MM.1S (cell line): ENCODE data around the gene ERI3.
A peak's percentile ranks its signal among the peaks of the same experiment; 100 is the strongest.

Source experiments
- DNase-seq: peaks from one replicate; pipeline ENCODE4 v3.0.0-alpha.2; 2015
- H2AFZ ChIP-seq: fragments of 300-600 bp; sonication (generic); 2 replicates; pipeline ENCODE4 v1.6.0; 2016; ENCODE audit warnings: antibody characterized with exemption, low read length
- H3F3A ChIP-seq: fragments of 300-600 bp; sonication (generic); 2 replicates; pipeline ENCODE4 v1.6.1; 2016; ENCODE audit warnings: mild to moderate bottlenecking, antibody characterized with exemption, low read length, moderate library complexity, mixed read lengths; ENCODE audit not compliant: insufficient read depth
- H3K27ac ChIP-seq: fragments of 300-600 bp; sonication (generic); 2 replicates; pipeline ENCODE4 v1.5.1; 2016; ENCODE audit warnings: mild to moderate bottlenecking, low read length
- H3K27me3 ChIP-seq: fragments of 300-600 bp; sonication (generic); replicated peaks from 2 replicates; pipeline ENCODE4 v1.6.0; 2016; ENCODE audit warnings: low read length; ENCODE audit not compliant: insufficient read depth
- H3K36me3 ChIP-seq: fragments of 300-600 bp; sonication (generic); replicated peaks from 2 replicates; pipeline ENCODE4 v1.6.1; 2016; ENCODE audit warnings: mild to moderate bottlenecking, low read length, mixed read lengths; ENCODE audit not compliant: insufficient read depth
- H3K4me1 ChIP-seq: fragments of 300-600 bp; sonication (generic); 2 replicates; pipeline ENCODE4 v1.6.1; 2016; ENCODE audit warnings: low read length, mixed read lengths
- H3K4me2 ChIP-seq: fragments of 300-600 bp; sonication (generic); 2 replicates; pipeline ENCODE4 v1.6.0; 2016; ENCODE audit warnings: low read depth, low read length
- H3K4me3 ChIP-seq: fragments of 300-600 bp; sonication (generic); 2 replicates; pipeline ENCODE4 v1.5.1; 2016; ENCODE audit warnings: low read length, mixed read lengths
- H3K79me2 ChIP-seq: fragments of 300-600 bp; sonication (generic); 2 replicates; pipeline ENCODE4 v1.6.1; 2016; ENCODE audit warnings: mixed run types, low read length, mixed read lengths
- H3K9ac ChIP-seq: fragments of 300-600 bp; sonication (generic); 2 replicates; pipeline ENCODE4 v1.6.1; 2016; ENCODE audit warnings: low read length, mixed read lengths
- H3K9me2 ChIP-seq: fragments of 300-600 bp; sonication (generic); replicated peaks from 2 replicates; pipeline ENCODE4 v1.6.1; 2016; ENCODE audit warnings: mild to moderate bottlenecking, low read length, mixed read lengths; ENCODE audit not compliant: insufficient read depth
- H3K9me3 ChIP-seq: fragments of 300-600 bp; sonication (generic); replicated peaks from 2 replicates; pipeline ENCODE4 v1.6.1; 2016; ENCODE audit warnings: mild to moderate bottlenecking, low read length, mixed read lengths; ENCODE audit not compliant: insufficient read depth
- H4K20me1 ChIP-seq: fragments of 300-600 bp; sonication (generic); 2 replicates; pipeline ENCODE4 v1.6.1; 2016; ENCODE audit warnings: mild to moderate bottlenecking, low read length, moderate library complexity, mixed read lengths; ENCODE audit not compliant: insufficient read depth
- EZH2 ChIP-seq: fragments of 300-600 bp; sonication (generic); optimal IDR thresholded peaks from 2 replicates; pipeline ENCODE3; 2017; ENCODE audit warnings: low read depth, mild to moderate bottlenecking, antibody characterized with exemption, low read length, mixed read lengths
- EZH2phosphoT487 ChIP-seq: fragments of 300-600 bp; sonication (generic); IDR thresholded peaks from 2 replicates; pipeline ENCODE4 v1.6.1; 2018; ENCODE audit warnings: antibody characterized with exemption, low read length
- TF ChIP-seq, protein P1 (sequence below): fragments of 300-600 bp; sonication (generic); IDR thresholded peaks from 2 replicates; pipeline ENCODE4 v1.5.1; 2016; ENCODE audit warnings: antibody characterized with exemption, low read length, mixed read lengths

ERI3 gene

DNA sequence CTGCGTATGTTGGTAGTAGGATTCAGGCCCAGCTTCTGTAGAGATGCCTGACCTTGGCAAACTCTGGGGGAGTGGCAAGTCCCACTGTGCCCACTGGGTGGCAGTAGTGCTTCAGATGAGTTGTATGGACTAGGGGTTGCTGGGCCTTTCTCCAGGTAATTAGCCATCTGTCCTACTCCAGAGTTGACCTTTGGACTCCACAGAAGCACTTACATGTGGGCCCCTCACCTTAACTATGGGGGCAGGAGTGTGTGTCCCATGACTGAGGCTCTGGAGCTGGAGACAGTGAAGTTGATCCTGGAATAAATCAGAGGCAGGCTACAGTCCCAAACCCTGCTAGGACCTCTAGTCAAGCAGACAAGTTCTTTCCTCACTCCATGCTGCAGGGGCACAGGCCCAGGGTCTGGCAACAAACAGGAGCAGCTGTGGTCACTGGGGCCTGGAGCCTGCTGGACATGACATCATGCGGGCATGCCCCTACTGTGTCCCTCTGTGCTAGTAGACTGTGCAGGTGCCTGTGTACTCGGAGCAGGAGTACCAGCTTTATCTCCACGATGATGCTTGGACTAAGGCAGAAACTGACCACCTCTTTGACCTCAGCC lies 137.1 kb downstream of the ERI3 start:
- no peak overlapping the region for H3K9ac ChIP-seq
- peak; percentile 77 for DNase-seq
- no peaks in the 10 kb centered on the region for H3K27me3 ChIP-seq
- no peaks in the 10 kb centered on the region for H3K4me1 ChIP-seq
- peaks cover 9% of the 10 kb centered on the region for H3K79me2 ChIP-seq
- no peaks in the 10 kb centered on the region for H4K20me1 ChIP-seq
- TF ChIP-seq EZH2phosphoT487 (no peak), EZH2 (no peak)
- TF ChIP-seq, protein P1, sequence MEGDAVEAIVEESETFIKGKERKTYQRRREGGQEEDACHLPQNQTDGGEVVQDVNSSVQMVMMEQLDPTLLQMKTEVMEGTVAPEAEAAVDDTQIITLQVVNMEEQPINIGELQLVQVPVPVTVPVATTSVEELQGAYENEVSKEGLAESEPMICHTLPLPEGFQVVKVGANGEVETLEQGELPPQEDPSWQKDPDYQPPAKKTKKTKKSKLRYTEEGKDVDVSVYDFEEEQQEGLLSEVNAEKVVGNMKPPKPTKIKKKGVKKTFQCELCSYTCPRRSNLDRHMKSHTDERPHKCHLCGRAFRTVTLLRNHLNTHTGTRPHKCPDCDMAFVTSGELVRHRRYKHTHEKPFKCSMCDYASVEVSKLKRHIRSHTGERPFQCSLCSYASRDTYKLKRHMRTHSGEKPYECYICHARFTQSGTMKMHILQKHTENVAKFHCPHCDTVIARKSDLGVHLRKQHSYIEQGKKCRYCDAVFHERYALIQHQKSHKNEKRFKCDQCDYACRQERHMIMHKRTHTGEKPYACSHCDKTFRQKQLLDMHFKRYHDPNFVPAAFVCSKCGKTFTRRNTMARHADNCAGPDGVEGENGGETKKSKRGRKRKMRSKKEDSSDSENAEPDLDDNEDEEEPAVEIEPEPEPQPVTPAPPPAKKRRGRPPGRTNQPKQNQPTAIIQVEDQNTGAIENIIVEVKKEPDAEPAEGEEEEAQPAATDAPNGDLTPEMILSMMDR: peak; percentile 90
- H3K27ac ChIP-seq: no peak overlapping the region
- no peaks in the 10 kb centered on the region for H3K9me3 ChIP-seq
- H3K36me3 ChIP-seq: no peaks in the 10 kb centered on the region; the same call in 1 of the 2 replicates
- H3K9me2 ChIP-seq: no peaks in the 10 kb centered on the region
- no peak overlapping the region for H3K4me2 ChIP-seq
- no peak overlapping the region for H3K4me3 ChIP-seq
- H3F3A ChIP-seq: no peaks in the 10 kb centered on the region
- no peak overlapping the region for H2AFZ ChIP-seq

DNA sequence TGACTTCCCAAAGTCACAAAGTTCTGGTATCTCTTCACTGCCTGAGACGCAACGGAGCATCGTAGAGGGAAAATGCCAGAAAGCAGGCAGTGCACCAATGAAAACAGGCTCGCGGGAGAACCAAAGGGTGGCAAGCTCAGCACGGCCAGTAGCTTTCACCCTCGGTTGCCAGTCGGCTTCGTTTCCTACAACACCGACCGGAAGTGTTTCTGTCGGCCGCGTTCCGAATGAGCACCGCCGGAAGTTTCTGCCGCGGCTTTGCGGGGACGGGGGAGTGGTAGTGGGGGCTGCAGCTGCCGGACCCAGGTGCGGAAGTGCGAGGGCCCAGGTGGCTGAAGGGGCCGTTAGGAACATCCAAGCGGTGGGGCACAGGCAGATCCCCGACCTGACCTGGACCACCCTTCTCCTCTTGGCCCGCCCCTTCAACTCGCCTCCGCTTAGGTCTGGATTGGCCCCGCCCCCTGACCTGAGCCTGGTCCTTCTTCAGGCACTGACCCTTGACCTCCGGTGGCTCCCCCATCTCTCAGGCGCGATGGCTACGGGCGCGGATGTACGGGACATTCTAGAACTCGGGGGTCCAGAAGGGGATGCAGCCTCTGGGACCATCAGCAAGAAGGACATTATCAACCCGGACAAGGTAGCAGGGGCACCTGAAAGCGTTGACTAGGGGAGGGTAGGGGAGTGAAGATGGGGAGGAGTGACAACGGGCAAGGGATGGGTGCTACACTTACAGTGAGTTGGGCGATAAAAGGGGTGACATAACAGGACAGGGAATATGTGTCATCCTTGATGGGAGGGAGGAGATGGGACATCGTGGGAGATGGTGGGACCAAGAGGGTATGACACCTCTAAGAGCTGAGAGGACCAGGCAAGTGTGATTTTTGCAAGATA lies 141.6 kb downstream of the ERI3 start, which contains the start of gene DMAP1:
Gene DMAP1 (plus strand): TSS at position 250 of the 891 bp plus-strand sequence. CDS start 283 bp downstream, at position 533.
- Histone ChIP-seq H3K79me2 (peaks cover 9% of the 10 kb centered on the region), H3K4me3 (peak within 1 kb of the TSS; percentile 77), H3K27me3 (no peaks in the 10 kb centered on the region), H3K36me3 (no peaks in the 10 kb centered on the region), H3K9ac (peak within 1 kb of the TSS; percentile 56), H3K27ac (no peak within 1 kb of the TSS), H4K20me1 (no peaks in the 10 kb centered on the region), H3F3A (no peaks in the 10 kb centered on the region), H3K4me1 (peaks cover 7% of the 10 kb centered on the region; the same call in 1 of the 2 replicates), H3K9me2 (no peaks in the 10 kb centered on the region), H3K9me3 (no peaks in the 10 kb centered on the region), H2AFZ (peak within 1 kb of the TSS; percentile 79), H3K4me2 (peak within 1 kb of the TSS; percentile 77)
- DNase-seq: peak; percentile 87
- TF ChIP-seq, protein P1: no peak
- TF ChIP-seq EZH2phosphoT487: no peak
- no peak for TF ChIP-seq EZH2

DNA sequence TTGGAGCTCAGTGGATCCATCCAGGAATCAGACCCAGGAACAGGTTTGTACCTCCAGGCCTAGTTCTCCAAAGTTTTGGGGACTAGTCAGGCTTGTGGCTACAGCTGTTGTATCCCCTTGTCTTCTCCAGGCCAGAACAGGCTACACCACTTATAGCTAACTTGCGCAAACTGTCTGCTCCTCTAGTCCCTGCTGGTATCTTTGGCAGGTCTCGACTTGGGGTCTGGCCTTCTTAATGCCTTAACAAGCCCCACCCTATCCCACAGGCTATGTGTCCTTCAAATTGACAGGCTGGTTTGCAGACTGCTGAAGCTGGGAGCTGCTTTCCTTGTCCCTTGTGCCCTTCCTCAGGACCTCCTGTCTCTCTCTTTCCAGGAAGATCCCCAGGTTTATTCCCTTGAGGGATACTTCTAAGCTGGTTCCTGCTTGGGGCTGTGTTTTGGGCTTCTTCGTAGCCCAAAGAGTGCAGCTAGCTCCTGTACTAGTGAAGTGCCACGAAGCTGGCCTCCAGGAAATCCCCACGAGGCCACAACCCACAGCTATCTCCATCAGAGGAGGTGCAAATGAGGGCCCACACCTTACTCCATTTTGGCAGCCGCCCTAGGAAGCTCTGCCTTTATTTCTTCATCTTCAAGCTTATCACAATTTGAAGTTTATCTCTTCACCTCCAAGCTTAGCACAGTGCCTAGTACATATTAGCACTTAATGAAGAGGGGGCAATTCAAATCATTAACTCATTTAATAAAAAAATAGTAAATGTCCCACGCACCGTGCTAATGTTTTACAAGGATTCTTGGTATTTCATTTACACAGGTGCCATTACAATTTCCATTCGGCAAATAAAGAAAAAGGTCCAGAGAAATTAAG lies 142.5 kb downstream of the ERI3 start:
- Histone ChIP-seq H3K4me1 (peaks cover 7% of the 10 kb centered on the region; the same call in 1 of the 2 replicates), H3K27ac (no peak overlapping the region), H3K9me2 (no peaks in the 10 kb centered on the region), H2AFZ (peak overlapping the region; percentile 79), H3K4me3 (peak overlapping the region; percentile 77), H4K20me1 (no peaks in the 10 kb centered on the region), H3K27me3 (no peaks in the 10 kb centered on the region), H3K36me3 (no peaks in the 10 kb centered on the region), H3F3A (no peaks in the 10 kb centered on the region), H3K9me3 (no peaks in the 10 kb centered on the region), H3K79me2 (peaks cover 9% of the 10 kb centered on the region), H3K9ac (peak overlapping the region; percentile 56; the same call in 1 of the 2 replicates), H3K4me2 (peak overlapping the region; percentile 77)
- no peak for TF ChIP-seq EZH2
- TF ChIP-seq, protein P1: no peak
- TF ChIP-seq EZH2phosphoT487: no peak
- peak; percentile 12 for DNase-seq
